Stimulated activated memory B cell treated with anti-CD40 and anti-IgM and Interleukin-4, amounts not matched to agents 10 μg/mL and 1 μg/mL and 100 μg/mL, for 72 hours (primary cell): ENCODE results near the gene MDFI.
A peak's percentile ranks its signal among the peaks of the same experiment; 100 is the strongest.
"Not testable (repeated sequence)": the region's sequence is repeated elsewhere in the genome, so short reads cannot be mapped to it uniquely, and the experiment has no call there.

ENCODE experiments used
- ATAC-seq: fragments of 150-1000 bp; cut with Tn5 transposase; 2 replicates; pipeline ENCODE4 v1.10.0; 2021
- H3K27ac Mint-ChIP-seq: one replicate; pipeline ENCODE4 v1.8.0; 2022; ENCODE audit warnings: mild to moderate bottlenecking, mixed read lengths
- H3K27me3 Mint-ChIP-seq: one replicate; pipeline ENCODE4 v1.8.0; 2022; ENCODE audit warnings: mixed read lengths
- H3K36me3 Mint-ChIP-seq: one replicate; pipeline ENCODE4 v1.8.0; 2022; ENCODE audit warnings: mixed read lengths
- H3K4me1 Mint-ChIP-seq: one replicate; pipeline ENCODE4 v1.8.0; 2022; ENCODE audit warnings: mixed read lengths
- H3K4me3 Mint-ChIP-seq: one replicate; pipeline ENCODE4 v1.8.0; 2022; ENCODE audit warnings: mild to moderate bottlenecking, moderate library complexity, mixed read lengths
- H3K9me3 Mint-ChIP-seq: one replicate; pipeline ENCODE4 v1.8.0; 2022; ENCODE audit warnings: mixed read lengths

Gene MDFI

DNA sequence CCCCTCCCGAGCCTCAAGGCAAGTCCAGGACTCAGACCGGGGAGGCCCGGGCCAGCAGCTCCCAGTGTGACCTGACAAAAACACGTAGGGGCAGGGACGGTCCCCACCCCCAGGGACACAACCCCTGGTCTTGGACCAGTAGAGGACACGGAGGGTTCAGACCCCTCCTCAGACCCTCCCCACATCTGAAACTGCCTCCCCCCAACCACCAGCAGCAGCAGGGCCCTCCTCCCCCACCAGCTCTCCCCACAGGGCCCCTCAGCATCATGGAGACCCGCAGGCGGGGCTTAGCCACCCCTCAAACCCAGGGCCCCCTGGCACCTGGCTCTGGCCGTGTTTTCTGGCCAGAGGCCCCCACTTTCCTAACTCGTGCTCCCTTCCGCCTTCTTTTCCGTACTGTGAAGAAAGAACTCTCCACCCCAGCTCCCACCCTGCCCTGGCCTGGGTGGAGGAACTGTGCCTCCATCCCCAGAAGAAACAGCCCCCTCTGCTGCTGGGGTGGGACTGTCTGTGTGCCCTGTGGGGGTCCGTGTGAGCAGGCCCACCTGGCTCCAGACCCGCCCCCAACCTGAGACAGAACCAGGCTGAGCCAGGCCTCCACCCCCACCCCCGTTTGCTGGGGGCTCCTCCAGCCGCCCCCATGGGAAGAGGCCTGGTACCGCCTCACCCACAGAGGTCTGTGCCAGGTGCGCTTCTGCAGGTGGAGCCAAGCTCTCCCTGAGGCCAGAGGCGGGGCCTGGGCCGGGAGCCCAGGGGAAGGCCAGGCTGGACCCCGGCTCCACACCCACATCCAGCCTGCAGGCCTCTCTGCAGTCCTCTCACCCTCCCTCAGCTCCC, 39.0 kb upstream of the MDFI start:
- no peaks in the 10 kb centered on the region for H3K9me3 Mint-ChIP-seq
- H3K36me3 Mint-ChIP-seq, result peaks cover 38% of the 10 kb centered on the region
- H3K27ac Mint-ChIP-seq, result no peak overlapping the region
- no peak overlapping the region for H3K4me3 Mint-ChIP-seq
- no peak for ATAC-seq
- H3K27me3 Mint-ChIP-seq, result no peaks in the 10 kb centered on the region
- peaks cover 7% of the 10 kb centered on the region for H3K4me1 Mint-ChIP-seq

DNA sequence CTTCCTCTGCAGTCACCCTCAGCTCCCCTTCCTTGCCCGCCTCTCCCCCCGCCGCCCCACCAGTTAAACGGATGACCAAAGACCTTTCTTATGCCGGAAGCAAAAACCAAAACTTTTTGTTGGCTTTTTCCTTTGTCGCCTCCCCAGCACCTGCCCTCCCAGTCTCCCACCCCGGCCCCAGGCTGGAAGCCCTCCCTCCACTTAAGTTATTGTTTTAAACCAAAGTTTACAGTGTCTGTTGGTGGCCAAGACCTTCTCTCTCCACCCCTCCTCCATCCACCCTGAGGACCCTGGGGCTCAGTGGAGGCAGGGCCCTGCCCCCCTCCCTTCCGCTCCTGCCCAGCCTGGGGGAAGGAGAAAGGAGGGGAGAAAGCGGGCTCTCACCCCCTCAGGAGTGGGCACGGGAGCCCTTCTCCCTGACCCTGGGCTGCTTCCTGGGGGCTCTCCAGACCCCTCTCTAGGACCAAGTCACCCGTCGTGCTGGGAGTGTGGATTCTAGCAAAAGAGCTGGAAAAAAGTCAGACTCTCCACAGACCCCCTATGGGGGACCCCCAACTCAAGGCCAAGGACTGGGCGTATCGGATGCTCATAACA, 38.3 kb upstream of the MDFI start:
- Mint-ChIP-seq H3K27ac (no peak overlapping the region), H3K9me3 (no peaks in the 10 kb centered on the region), H3K4me1 (peaks cover 7% of the 10 kb centered on the region), H3K4me3 (no peak overlapping the region), H3K36me3 (peaks cover 35% of the 10 kb centered on the region), H3K27me3 (peaks cover 5% of the 10 kb centered on the region)
- ATAC-seq, result no peak

DNA sequence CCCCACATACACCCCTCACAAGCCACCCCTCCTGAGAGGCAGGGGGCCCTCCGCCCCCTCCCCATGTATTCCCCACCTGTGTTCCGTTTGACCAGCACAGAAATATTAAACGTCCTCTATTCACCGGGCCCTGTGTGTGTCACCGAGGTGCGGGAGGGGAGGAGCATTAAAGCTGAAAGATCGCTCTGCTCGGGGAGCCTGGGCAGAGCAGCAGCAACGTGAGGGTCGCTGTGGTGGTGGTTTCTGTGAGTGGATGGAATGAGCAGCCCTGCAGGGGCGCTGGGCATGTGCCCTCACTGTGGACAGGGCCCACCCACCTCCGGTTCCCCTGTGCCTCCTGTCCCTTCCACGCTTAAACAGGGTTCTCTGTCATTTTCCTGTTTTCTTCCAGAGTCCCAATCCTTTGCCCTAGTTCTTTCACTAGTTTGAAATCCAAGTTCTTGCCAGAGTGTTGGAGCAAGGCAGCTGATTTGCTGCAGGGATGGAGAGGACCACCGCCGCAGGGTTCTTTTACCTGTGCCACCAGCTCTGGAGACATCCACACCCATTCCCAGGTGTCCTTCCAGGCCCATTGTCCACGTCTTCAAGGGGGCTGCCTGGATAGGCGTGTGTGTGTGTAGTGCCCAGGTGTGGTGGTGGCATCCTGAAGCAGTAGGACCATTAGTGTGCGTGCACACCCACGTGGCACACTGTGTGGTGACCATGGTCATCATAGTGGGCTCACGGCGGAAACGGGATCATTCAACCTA, 37.6 kb upstream of the MDFI start:
- Mint-ChIP-seq H3K27me3 (peaks cover 12% of the 10 kb centered on the region), H3K4me3 (no peak overlapping the region), H3K27ac (no peak overlapping the region), H3K36me3 (peaks cover 32% of the 10 kb centered on the region), H3K9me3 (no peaks in the 10 kb centered on the region), H3K4me1 (peaks cover 7% of the 10 kb centered on the region)
- no peak for ATAC-seq

DNA sequence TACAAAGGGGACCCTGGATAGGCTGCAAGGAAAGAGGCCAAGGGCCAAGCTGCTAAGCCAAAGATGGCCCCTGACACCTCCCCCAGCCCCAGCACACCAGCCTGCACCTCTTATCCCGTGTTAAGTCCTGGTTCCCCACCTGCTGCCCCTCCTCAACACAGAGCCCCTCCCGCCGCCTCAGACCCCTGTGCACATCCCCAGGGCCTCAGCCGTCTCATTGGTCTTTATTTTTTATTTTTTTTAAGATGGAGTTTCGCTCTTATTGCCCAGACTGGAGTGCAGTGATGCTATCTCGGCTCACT, 37.1 kb upstream of the MDFI start:
- Mint-ChIP-seq H3K4me1 (peaks cover 7% of the 10 kb centered on the region), H3K9me3 (no peaks in the 10 kb centered on the region), H3K27me3 (peaks cover 17% of the 10 kb centered on the region), H3K36me3 (peaks cover 32% of the 10 kb centered on the region), H3K27ac (no peak overlapping the region), H3K4me3 (no peak overlapping the region)
- no peak for ATAC-seq

DNA sequence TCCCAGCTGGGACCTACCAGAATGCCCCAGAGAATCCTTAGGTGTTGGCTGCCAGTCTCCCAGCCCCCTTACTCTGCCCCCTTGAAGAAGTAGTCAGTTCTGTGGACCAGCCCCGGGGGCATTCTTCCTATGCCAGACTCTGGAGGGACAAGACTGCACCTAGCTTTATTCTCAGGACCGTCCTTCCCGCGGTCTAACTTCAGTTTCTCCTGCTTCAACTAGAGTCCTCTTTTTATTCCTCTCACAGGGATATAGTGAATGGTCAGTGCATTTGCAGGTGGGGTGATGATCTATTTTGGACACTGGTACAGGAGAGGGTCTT, 35.9 kb upstream of the MDFI start:
- peaks cover 25% of the 10 kb centered on the region for H3K36me3 Mint-ChIP-seq
- no peak for ATAC-seq
- no peak overlapping the region for H3K4me3 Mint-ChIP-seq
- no peak overlapping the region for H3K27ac Mint-ChIP-seq
- no peaks in the 10 kb centered on the region for H3K9me3 Mint-ChIP-seq
- H3K4me1 Mint-ChIP-seq, result peaks cover 7% of the 10 kb centered on the region
- peaks cover 28% of the 10 kb centered on the region for H3K27me3 Mint-ChIP-seq

DNA sequence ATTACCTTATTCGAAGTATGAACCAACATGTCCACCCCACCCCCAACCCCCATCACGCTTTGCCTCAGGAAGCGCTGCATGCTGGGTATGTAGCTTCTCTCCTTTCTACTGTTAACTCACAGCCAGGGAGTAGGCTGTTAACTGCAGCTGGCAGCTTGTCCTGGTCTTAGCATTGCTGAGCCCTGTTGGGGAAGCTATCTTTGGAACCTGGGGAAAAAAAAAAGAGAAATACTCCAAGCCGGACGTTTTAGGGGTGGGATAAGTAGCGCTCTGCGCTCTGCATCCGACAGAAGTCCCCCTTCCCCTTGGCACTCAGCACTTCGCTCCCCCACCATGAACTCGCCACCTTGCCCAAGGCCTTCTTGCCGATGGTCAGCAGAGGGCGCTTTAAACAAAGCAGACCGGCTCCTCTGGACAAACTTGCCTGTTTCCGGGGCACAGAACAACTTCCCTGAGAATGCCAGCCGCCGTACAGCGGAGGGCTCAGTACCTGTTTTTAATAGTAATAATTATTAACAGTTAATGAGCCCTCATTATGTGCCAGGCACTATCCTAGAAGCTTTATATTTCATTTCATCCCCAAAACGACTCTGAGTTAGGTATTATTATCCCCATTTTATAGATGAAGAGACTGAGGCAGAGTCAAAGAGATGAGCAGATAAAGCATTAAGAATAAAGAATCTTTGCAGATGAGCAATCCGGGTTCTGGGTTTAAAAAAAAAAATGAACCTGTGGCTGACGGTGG, 35.2 kb upstream of the MDFI start:
- H3K36me3 Mint-ChIP-seq, result peaks cover 22% of the 10 kb centered on the region
- no peaks in the 10 kb centered on the region for H3K9me3 Mint-ChIP-seq
- peak; percentile 77 for ATAC-seq
- no peak overlapping the region for H3K27ac Mint-ChIP-seq
- no peak overlapping the region for H3K4me3 Mint-ChIP-seq
- H3K4me1 Mint-ChIP-seq, result peaks cover 7% of the 10 kb centered on the region
- H3K27me3 Mint-ChIP-seq, result peaks cover 28% of the 10 kb centered on the region

DNA sequence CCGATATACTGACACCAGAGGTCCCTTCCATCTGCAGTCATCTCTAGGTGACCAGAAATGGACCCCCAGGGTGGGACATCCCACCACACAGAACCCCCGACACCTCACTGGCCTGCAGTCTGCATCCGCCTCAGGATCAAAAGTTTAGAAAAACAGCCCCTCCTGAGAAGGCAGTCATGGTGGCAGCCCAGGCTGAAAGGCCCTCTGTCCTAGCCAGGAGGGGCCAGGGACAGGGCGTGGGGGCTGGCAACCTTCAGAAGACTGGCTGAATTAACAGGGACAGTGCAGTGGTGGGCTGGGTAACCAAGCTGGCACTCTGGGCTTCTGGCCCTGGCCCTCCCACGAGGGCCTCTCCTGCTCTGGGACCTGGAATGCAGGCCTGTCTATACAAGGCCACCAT, 34.3 kb upstream of the MDFI start:
- H3K36me3 Mint-ChIP-seq, result peaks cover 15% of the 10 kb centered on the region
- peaks cover 28% of the 10 kb centered on the region for H3K27me3 Mint-ChIP-seq
- ATAC-seq, result no peak
- H3K27ac Mint-ChIP-seq, result no peak overlapping the region
- H3K4me3 Mint-ChIP-seq, result no peak overlapping the region
- H3K4me1 Mint-ChIP-seq, result peaks cover 7% of the 10 kb centered on the region
- H3K9me3 Mint-ChIP-seq, result no peaks in the 10 kb centered on the region

DNA sequence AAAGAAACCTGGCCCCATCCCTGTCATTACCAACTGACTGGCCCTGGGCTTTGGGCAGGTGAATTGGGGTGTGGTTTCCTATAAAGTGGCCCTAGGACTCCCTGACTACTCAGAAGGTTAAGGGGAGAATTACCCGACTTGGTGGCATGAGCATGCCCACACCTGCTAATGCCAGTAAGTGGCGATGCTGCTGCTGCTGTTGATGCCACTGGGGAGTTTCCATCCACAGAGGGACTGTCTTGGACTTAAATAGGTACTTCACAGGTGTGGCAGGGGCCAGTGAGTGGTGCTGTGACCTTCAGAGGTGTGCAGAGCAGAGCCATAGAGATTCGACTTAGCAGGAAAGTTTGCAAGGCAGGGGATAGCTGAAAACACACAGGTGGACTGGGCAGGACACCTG, 32.6 kb upstream of the MDFI start:
- ATAC-seq, result no peak
- H3K27ac Mint-ChIP-seq, result no peak overlapping the region
- H3K27me3 Mint-ChIP-seq, result peaks cover 32% of the 10 kb centered on the region
- peaks cover 7% of the 10 kb centered on the region for H3K4me1 Mint-ChIP-seq
- H3K4me3 Mint-ChIP-seq, result no peak overlapping the region
- no peaks in the 10 kb centered on the region for H3K9me3 Mint-ChIP-seq
- peaks cover 4% of the 10 kb centered on the region for H3K36me3 Mint-ChIP-seq

DNA sequence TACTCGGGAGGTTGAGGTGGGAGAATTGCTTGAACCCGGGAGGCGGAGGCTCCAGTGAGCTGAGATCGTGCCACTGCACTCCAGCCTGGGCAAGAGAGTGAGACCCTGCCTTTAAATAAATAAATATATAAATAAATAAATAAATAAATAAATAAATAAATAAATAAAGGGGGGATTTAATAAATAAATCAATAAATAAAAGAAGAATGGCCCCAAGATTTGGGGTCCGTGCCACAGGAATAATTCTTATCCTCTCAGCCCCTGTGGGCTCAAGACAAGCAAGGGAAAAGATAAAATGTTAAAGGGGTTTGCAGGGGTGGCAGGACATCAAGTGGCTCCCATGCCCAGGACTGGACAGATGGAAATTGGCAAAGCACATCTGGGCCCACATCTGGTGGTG, 31.2 kb upstream of the MDFI start:
- H3K4me1 Mint-ChIP-seq, result peaks cover 7% of the 10 kb centered on the region
- H3K4me3 Mint-ChIP-seq, result no peak overlapping the region
- no peak for ATAC-seq
- H3K27ac Mint-ChIP-seq, result no peak overlapping the region
- no peaks in the 10 kb centered on the region for H3K9me3 Mint-ChIP-seq
- H3K36me3 Mint-ChIP-seq, result no peaks in the 10 kb centered on the region
- H3K27me3 Mint-ChIP-seq, result peaks cover 41% of the 10 kb centered on the region

DNA sequence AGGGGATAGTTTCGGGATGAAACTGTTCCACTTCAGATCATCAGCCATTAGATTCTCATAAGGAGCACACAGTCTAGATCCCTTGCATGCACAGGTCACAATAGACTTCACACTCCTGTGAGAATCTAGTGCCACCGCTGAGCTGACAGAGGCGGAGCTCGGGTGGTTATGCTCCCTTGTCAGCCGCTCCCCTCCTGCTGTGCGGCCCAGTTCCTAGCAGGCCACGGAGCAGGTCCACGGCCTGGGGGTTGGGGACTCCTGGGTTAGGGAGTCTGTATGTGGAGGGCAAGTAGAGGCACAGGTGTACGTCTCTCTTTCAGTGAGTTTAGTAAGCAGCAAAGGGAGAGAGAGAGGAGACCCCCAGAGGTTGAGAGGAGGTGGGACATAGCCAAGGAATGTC, 30.5 kb upstream of the MDFI start:
- Mint-ChIP-seq H3K9me3 (peaks cover 5% of the 10 kb centered on the region), H3K27ac (no peak overlapping the region), H3K36me3 (peaks cover 5% of the 10 kb centered on the region), H3K4me3 (no peak overlapping the region), H3K4me1 (peaks cover 6% of the 10 kb centered on the region), H3K27me3 (peaks cover 48% of the 10 kb centered on the region)
- no peak for ATAC-seq

DNA sequence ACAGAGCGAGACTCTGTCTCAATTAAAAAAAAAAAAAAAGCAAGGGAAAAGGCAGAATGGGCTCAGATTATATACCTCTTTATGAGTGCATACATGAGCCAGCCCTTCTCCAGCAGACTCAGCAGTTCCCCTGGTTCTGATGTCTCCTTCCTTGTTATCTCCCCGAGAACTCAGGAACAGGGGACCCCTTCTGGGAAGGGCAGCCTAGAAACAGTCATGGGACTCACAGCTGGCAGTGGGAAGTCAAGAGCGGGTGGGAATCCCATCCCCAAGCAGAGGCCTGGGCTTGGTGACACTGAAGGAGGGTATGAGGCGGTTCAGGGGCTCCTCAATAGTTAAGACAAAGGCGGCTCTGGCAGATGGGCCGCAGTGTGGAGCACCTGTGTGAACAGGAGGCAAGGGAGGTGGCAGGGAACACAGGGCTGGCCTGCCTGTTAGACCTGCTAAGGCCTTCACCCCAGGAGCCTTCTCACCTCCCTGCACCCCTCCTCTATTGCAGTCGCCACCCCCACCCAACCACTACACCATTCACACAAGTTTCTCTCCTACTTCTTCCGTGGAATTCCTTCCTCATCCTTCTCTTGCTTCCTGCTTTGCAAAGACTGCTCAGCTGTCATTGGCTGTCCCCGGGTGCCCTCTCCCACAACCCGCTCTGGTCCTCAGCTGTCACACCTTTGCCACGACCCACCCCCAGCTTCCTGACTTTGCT, 29.7 kb upstream of the MDFI start:
- H3K9me3 Mint-ChIP-seq, result peaks cover 5% of the 10 kb centered on the region
- H3K27ac Mint-ChIP-seq, result no peak overlapping the region
- ATAC-seq, result no peak
- H3K27me3 Mint-ChIP-seq, result peaks cover 50% of the 10 kb centered on the region
- no peaks in the 10 kb centered on the region for H3K4me1 Mint-ChIP-seq
- H3K4me3 Mint-ChIP-seq, result no peak overlapping the region
- peaks cover 5% of the 10 kb centered on the region for H3K36me3 Mint-ChIP-seq

DNA sequence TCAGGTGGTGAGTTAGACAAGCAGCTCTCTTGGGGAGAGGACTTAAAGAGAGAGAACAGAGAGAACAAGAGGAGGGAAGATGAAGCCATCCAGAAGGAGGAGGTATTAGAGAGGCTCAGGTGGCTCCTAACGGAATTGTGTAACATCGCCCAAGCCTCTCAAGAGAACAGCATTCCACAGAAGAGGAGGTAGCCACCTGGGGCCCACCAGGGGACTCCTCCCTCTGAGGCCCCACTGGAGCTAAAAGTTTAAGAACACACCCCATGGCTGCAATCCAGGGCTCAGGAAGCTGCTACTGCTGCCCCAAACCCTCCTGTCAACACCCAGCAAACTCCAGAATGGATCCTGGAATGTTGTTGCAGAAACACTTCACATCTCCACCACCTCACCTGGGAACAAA, 23.6 kb upstream of the MDFI start:
- Mint-ChIP-seq H3K27ac (no peak overlapping the region), H3K36me3 (peaks cover 5% of the 10 kb centered on the region), H3K4me3 (no peak overlapping the region), H3K27me3 (peaks cover 23% of the 10 kb centered on the region), H3K9me3 (peaks cover 5% of the 10 kb centered on the region), H3K4me1 (no peaks in the 10 kb centered on the region)
- no peak for ATAC-seq

DNA sequence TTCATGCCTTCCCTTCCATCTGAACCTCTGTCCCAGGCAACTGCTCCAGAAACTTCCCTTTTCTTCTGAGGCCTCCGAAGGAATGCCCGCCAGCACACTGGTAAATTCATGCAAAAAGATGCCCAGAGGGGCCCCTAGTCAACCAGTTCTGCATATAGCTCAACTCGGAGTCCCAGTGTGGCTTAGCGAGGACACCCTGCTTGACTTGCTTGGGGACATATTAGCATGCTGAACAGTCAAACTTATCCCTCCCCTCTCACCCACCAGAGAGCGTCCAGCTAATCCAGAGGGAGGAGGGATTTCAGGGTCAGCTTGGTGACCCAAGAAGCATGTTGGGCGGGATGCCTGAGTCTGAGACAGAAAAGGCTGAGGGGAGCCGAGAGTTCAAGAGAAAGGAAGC, 23.0 kb upstream of the MDFI start:
- no peak overlapping the region for H3K27ac Mint-ChIP-seq

DNA sequence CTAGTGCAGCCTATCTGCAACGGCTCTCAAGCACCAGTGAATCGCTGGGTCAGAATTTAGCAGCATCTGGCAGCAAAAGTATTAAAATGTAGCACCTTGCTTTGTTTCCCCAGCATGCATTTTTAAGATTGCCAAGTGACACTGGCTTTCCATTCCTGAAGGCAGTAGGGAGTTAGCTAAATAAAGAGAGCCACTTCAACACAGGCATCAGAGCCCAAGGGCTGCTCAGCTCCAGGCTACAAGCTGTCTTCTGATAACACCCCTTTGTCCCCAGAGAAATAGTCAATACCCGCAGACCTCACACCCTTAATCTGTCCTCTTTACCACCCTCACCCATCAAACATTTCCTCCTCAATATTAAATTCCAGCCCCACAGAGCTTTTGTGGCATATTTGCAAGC, 19.7 kb upstream of the MDFI start:
- peaks cover 6% of the 10 kb centered on the region for H3K9me3 Mint-ChIP-seq
- H3K27ac Mint-ChIP-seq, result no peak overlapping the region
- no peak overlapping the region for H3K4me3 Mint-ChIP-seq
- no peaks in the 10 kb centered on the region for H3K36me3 Mint-ChIP-seq
- H3K27me3 Mint-ChIP-seq, result peaks cover 16% of the 10 kb centered on the region
- ATAC-seq, result no peak
- H3K4me1 Mint-ChIP-seq, result no peaks in the 10 kb centered on the region

More for the DNA sequence above, 23.0 kb upstream of the MDFI start:
- ATAC-seq, result no peak
- H3K9me3 Mint-ChIP-seq, result peaks cover 5% of the 10 kb centered on the region
- H3K27me3 Mint-ChIP-seq, result peaks cover 23% of the 10 kb centered on the region
- no peaks in the 10 kb centered on the region for H3K4me1 Mint-ChIP-seq
- no peak overlapping the region for H3K4me3 Mint-ChIP-seq
- H3K36me3 Mint-ChIP-seq, result peaks cover 5% of the 10 kb centered on the region

DNA sequence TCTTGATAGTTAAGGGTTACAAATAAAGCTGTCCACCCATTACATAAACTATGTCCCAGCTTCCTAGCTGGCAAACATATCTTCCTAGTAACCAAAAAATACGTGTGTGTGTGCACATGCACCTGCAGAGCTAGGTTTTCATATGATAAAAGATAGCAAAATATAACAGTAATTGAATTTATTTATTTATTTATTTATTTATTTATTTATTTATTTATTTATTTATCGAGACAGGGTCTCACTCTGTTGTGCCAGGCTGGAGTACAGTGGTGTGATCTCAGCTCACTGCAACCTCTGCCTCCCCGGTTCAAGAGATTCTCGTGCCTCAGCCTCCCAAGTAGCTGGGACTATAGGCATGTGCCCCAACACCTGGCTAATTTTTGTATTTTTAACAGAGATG, 19.1 kb upstream of the MDFI start:
- ATAC-seq, H3K4me1 Mint-ChIP-seq, H3K36me3 Mint-ChIP-seq, H3K4me3 Mint-ChIP-seq, H3K27ac Mint-ChIP-seq, H3K9me3 Mint-ChIP-seq: not testable (repeated sequence)
- H3K27me3 Mint-ChIP-seq, result peaks cover 19% of the 10 kb centered on the region
